GM21717 (cell line): ENCODE data around the gene TNRC18.

ENCODE experiments used
- ATAC-seq: cut with Tn5 transposase; IDR thresholded peaks from one replicate; pipeline ENCODE4 v1.9.1; 2021; ENCODE audit warnings: mild to moderate bottlenecking, moderate library complexity; ENCODE audit not compliant: unreplicated experiment

TNRC18 gene

GRCh38 chr7:5354460-5355232, 69.0 kb downstream of the TNRC18 start:
- ATAC-seq = no peak

- ATAC-seq = no peak
Measured at GRCh38 chr7:5352440-5353010, 71.1 kb downstream of the TNRC18 start.

- no peak for ATAC-seq
Measured at GRCh38 chr7:5351507-5352265, 71.9 kb downstream of the TNRC18 start.

- no peak for ATAC-seq
Measured at GRCh38 chr7:5350600-5351385, 72.8 kb downstream of the TNRC18 start.

GRCh38 chr7:5350174-5350463, 73.5 kb downstream of the TNRC18 start:
- no peak for ATAC-seq

GRCh38 chr7:5349437-5350173, 74.0 kb downstream of the TNRC18 start:
- no peak for ATAC-seq

GRCh38 chr7:5349005-5349380, 74.6 kb downstream of the TNRC18 start:
- no peak for ATAC-seq

GRCh38 chr7:5348134-5349004, 75.3 kb downstream of the TNRC18 start:
- no peak for ATAC-seq

GRCh38 chr7:5345671-5346070, 78.0 kb downstream of the TNRC18 start:
- ATAC-seq = no peak

GRCh38 chr7:5345171-5345570, 78.5 kb downstream of the TNRC18 start:
- no peak for ATAC-seq

GRCh38 chr7:5344342-5344741, 79.3 kb downstream of the TNRC18 start:
- ATAC-seq = no peak

- no peak for ATAC-seq
Measured at GRCh38 chr7:5343884-5344283, 79.8 kb downstream of the TNRC18 start.

GRCh38 chr7:5342631-5343030, 81.0 kb downstream of the TNRC18 start:
- ATAC-seq = no peak

- no peak for ATAC-seq
Measured at GRCh38 chr7:5339955-5340354, 83.7 kb downstream of the TNRC18 start.

GRCh38 chr7:5337047-5337446, 86.6 kb downstream of the TNRC18 start:
- no peak for ATAC-seq

- ATAC-seq = no peak
Measured at GRCh38 chr7:5334671-5335070, 89.0 kb downstream of the TNRC18 start.

GRCh38 chr7:5333121-5334045, 90.3 kb downstream of the TNRC18 start:
- no peak for ATAC-seq

- no peak for ATAC-seq
Measured at GRCh38 chr7:5332579-5332978, 91.1 kb downstream of the TNRC18 start.

GRCh38 chr7:5330288-5330687, 93.3 kb downstream of the TNRC18 start:
- ATAC-seq = no peak
